ENCODE measurements around the gene TREX2.

Gene TREX2

GRCh38 chrX:153442463-153442862 is 3.4 kb downstream of the TREX2 start:
- Histone ChIP-seq H2BK120ac (ENCODE audit: insufficient read depth, low read length, poor library complexity) (no peak overlapping the region), H3K9me3 (ENCODE audit: insufficient read depth, low read depth, low read length) (no peaks in the 10 kb centered on the region), H3K4me1 (ENCODE audit: control insufficient read depth in 1 of 2, insufficient read depth in 2 of 2, low read length in 2 of 2) (no peaks in the 10 kb centered on the region), H2BK5ac (ENCODE audit: low read depth, low read length, poor library complexity) (no peak overlapping the region), H3K18ac (ENCODE audit: low read length) (no peak overlapping the region), H3K4me3 (ENCODE audit: low read depth, low read length) (no peak overlapping the region), H4K8ac (ENCODE audit: low read depth, low read length) (no peak overlapping the region), H2BK12ac (ENCODE audit: low read length) (no peak overlapping the region), H2AFZ (ENCODE audit: insufficient read depth, low read length, poor library complexity) (no peak overlapping the region), H3K23ac (ENCODE audit: low read length) (no peak overlapping the region), H3K27ac (ENCODE audit: low read depth, low read length) (no peak overlapping the region), H3K79me2 (ENCODE audit: control insufficient read depth, insufficient read depth, low read length, poor library complexity) (no peaks in the 10 kb centered on the region), H3K9ac (ENCODE audit: low read length) (no peak overlapping the region), H4K91ac (ENCODE audit: low read depth, low read length) (no peak overlapping the region), H2AK5ac (ENCODE audit: low read length) (no peak overlapping the region), H3K4me2 (ENCODE audit: low read length) (no peak overlapping the region), H3K79me1 (ENCODE audit: low read length) (no peaks in the 10 kb centered on the region), H3K14ac (ENCODE audit: low read length) (no peak overlapping the region), H4K12ac (ENCODE audit: low read depth, low read length) (no peak overlapping the region), H3K4ac (ENCODE audit: low read depth, low read length) (no peak overlapping the region), H3K27me3 (ENCODE audit: insufficient read depth, low read length) (no peaks in the 10 kb centered on the region), H3K36me3 (ENCODE audit: control insufficient read depth in 1 of 2, insufficient read depth in 2 of 2, low read length in 2 of 2) (no peaks in the 10 kb centered on the region)
- WGBS (ENCODE audit: extremely low coverage, insufficient coverage, insufficient read length), result no CpG with 5 or more reads among the region's 5 CpGs
- DNase-seq, result no peak

- no peak overlapping the region for H2BK12ac ChIP-seq (ENCODE audit: low read length)
- DNase-seq, result no peak
- H3K23ac ChIP-seq (ENCODE audit: low read length), result no peak overlapping the region
- no peak overlapping the region for H2BK5ac ChIP-seq (ENCODE audit: low read depth, low read length, poor library complexity)
- no peaks in the 10 kb centered on the region for H3K27me3 ChIP-seq (ENCODE audit: insufficient read depth, low read length)
- no peak overlapping the region for H3K14ac ChIP-seq (ENCODE audit: low read length)
- no peak overlapping the region for H2AFZ ChIP-seq (ENCODE audit: insufficient read depth, low read length, poor library complexity)
- H3K9me3 ChIP-seq (ENCODE audit: insufficient read depth, low read depth, low read length), result no peaks in the 10 kb centered on the region
- no peak overlapping the region for H3K9ac ChIP-seq (ENCODE audit: low read length)
- H3K18ac ChIP-seq (ENCODE audit: low read length), result no peak overlapping the region
- no peaks in the 10 kb centered on the region for H3K79me2 ChIP-seq (ENCODE audit: control insufficient read depth, insufficient read depth, low read length, poor library complexity)
- no peaks in the 10 kb centered on the region for H3K79me1 ChIP-seq (ENCODE audit: low read length)
- H3K36me3 ChIP-seq (ENCODE audit: control insufficient read depth in 1 of 2, insufficient read depth in 2 of 2, low read length in 2 of 2), result no peaks in the 10 kb centered on the region
- H4K12ac ChIP-seq (ENCODE audit: low read depth, low read length), result no peak overlapping the region
- H2BK120ac ChIP-seq (ENCODE audit: insufficient read depth, low read length, poor library complexity), result no peak overlapping the region
- no peak overlapping the region for H4K91ac ChIP-seq (ENCODE audit: low read depth, low read length)
- H4K8ac ChIP-seq (ENCODE audit: low read depth, low read length), result no peak overlapping the region
- no peaks in the 10 kb centered on the region for H3K4me1 ChIP-seq (ENCODE audit: control insufficient read depth in 1 of 2, insufficient read depth in 2 of 2, low read length in 2 of 2)
- WGBS (ENCODE audit: extremely low coverage, insufficient coverage, insufficient read length), result no CpG with 5 or more reads among the region's 9 CpGs
- H3K27ac ChIP-seq (ENCODE audit: low read depth, low read length), result no peak overlapping the region
- no peak overlapping the region for H3K4ac ChIP-seq (ENCODE audit: low read depth, low read length)
- H2AK5ac ChIP-seq (ENCODE audit: low read length), result no peak overlapping the region
- no peak overlapping the region for H3K4me3 ChIP-seq (ENCODE audit: low read depth, low read length)
- H3K4me2 ChIP-seq (ENCODE audit: low read length), result no peak overlapping the region
Observed at GRCh38 chrX:153441981-153442380, 3.9 kb downstream of the TREX2 start.

GRCh38 chrX:153441296-153441695 is 4.6 kb downstream of the TREX2 start:
- no CpG with 5 or more reads among the region's 7 CpGs for WGBS (ENCODE audit: extremely low coverage, insufficient coverage, insufficient read length)
- no peak overlapping the region for H2BK120ac ChIP-seq (ENCODE audit: insufficient read depth, low read length, poor library complexity)

GRCh38 chrX:153440556-153441135 is 5.2 kb downstream of the TREX2 start:
- Histone ChIP-seq H2AFZ (ENCODE audit: insufficient read depth, low read length, poor library complexity) (no peak overlapping the region), H2AK5ac (ENCODE audit: low read length) (no peak overlapping the region), H4K8ac (ENCODE audit: low read depth, low read length) (no peak overlapping the region), H3K36me3 (ENCODE audit: control insufficient read depth in 1 of 2, insufficient read depth in 2 of 2, low read length in 2 of 2) (no peaks in the 10 kb centered on the region), H3K4ac (ENCODE audit: low read depth, low read length) (no peak overlapping the region), H2BK12ac (ENCODE audit: low read length) (no peak overlapping the region), H3K79me1 (ENCODE audit: low read length) (no peaks in the 10 kb centered on the region), H3K4me3 (ENCODE audit: low read depth, low read length) (no peak overlapping the region), H3K9me3 (ENCODE audit: insufficient read depth, low read depth, low read length) (no peaks in the 10 kb centered on the region), H3K14ac (ENCODE audit: low read length) (no peak overlapping the region), H3K23ac (ENCODE audit: low read length) (no peak overlapping the region), H3K27ac (ENCODE audit: low read depth, low read length) (no peak overlapping the region), H4K91ac (ENCODE audit: low read depth, low read length) (no peak overlapping the region), H3K4me1 (ENCODE audit: control insufficient read depth in 1 of 2, insufficient read depth in 2 of 2, low read length in 2 of 2) (no peaks in the 10 kb centered on the region), H3K79me2 (ENCODE audit: control insufficient read depth, insufficient read depth, low read length, poor library complexity) (no peaks in the 10 kb centered on the region), H2BK120ac (ENCODE audit: insufficient read depth, low read length, poor library complexity) (no peak overlapping the region), H3K27me3 (ENCODE audit: insufficient read depth, low read length) (no peaks in the 10 kb centered on the region), H3K18ac (ENCODE audit: low read length) (no peak overlapping the region), H3K4me2 (ENCODE audit: low read length) (no peak overlapping the region), H2BK5ac (ENCODE audit: low read depth, low read length, poor library complexity) (no peak overlapping the region), H3K9ac (ENCODE audit: low read length) (no peak overlapping the region), H4K12ac (ENCODE audit: low read depth, low read length) (no peak overlapping the region)
- no peak for DNase-seq
- WGBS (ENCODE audit: extremely low coverage, insufficient coverage, insufficient read length), result no CpG with 5 or more reads among the region's 13 CpGs

More at GRCh38 chrX:153441296-153441695, 4.6 kb downstream of the TREX2 start:
- H4K8ac ChIP-seq (ENCODE audit: low read depth, low read length), result no peak overlapping the region
- H3K14ac ChIP-seq (ENCODE audit: low read length), result no peak overlapping the region
- no peak overlapping the region for H4K91ac ChIP-seq (ENCODE audit: low read depth, low read length)
- H2BK12ac ChIP-seq (ENCODE audit: low read length), result no peak overlapping the region
- no peak overlapping the region for H3K23ac ChIP-seq (ENCODE audit: low read length)
- H3K27ac ChIP-seq (ENCODE audit: low read depth, low read length), result no peak overlapping the region
- H3K4ac ChIP-seq (ENCODE audit: low read depth, low read length), result no peak overlapping the region
- no peak overlapping the region for H4K12ac ChIP-seq (ENCODE audit: low read depth, low read length)
- no peak for DNase-seq
- no peak overlapping the region for H2AK5ac ChIP-seq (ENCODE audit: low read length)
- H3K79me1 ChIP-seq (ENCODE audit: low read length), result no peaks in the 10 kb centered on the region
- H2AFZ ChIP-seq (ENCODE audit: insufficient read depth, low read length, poor library complexity), result no peak overlapping the region
- no peak overlapping the region for H3K4me3 ChIP-seq (ENCODE audit: low read depth, low read length)
- H3K9ac ChIP-seq (ENCODE audit: low read length), result no peak overlapping the region
- H3K4me2 ChIP-seq (ENCODE audit: low read length), result no peak overlapping the region
- no peaks in the 10 kb centered on the region for H3K4me1 ChIP-seq (ENCODE audit: control insufficient read depth in 1 of 2, insufficient read depth in 2 of 2, low read length in 2 of 2)
- H3K27me3 ChIP-seq (ENCODE audit: insufficient read depth, low read length), result no peaks in the 10 kb centered on the region
- no peaks in the 10 kb centered on the region for H3K36me3 ChIP-seq (ENCODE audit: control insufficient read depth in 1 of 2, insufficient read depth in 2 of 2, low read length in 2 of 2)
- no peaks in the 10 kb centered on the region for H3K9me3 ChIP-seq (ENCODE audit: insufficient read depth, low read depth, low read length)
- no peak overlapping the region for H2BK5ac ChIP-seq (ENCODE audit: low read depth, low read length, poor library complexity)
- H3K79me2 ChIP-seq (ENCODE audit: control insufficient read depth, insufficient read depth, low read length, poor library complexity), result no peaks in the 10 kb centered on the region
- no peak overlapping the region for H3K18ac ChIP-seq (ENCODE audit: low read length)

Data from trophoblast cell (in vitro differentiated cells and primary cell).